Measurements from ENCODE around the gene SPACA6. TPM values are rescaled to one million over a fixed set of nuclear protein-coding genes. Genes with fewer than 3 reads are reported as not detected.

Gene SPACA6
- total and polyA plus RNA-seq, 10 of the 15 experiments (the other 5 are each of a cell fraction or from before 2014, with no cell fraction given): 0.31 to 6.5 (median 1.7) TPM

DNA sequence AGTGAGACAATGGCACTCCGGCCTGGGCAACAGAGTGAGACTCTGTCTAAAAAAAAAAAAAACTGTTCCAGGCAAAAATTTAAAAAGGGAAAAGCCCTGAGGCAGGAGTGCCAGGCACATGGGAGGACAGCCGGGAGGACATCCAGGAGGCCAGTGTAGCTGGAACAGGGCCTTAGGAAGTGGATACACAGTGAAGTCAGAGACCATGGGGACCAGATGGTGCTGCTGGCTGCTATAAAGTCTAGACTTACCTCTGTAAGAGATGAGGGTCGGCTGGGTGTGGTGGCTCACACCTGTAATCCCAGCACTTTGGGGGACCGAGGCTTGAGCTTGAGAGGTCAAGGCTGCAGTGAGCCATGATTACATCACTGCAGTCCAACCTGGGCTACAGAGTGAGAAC lies 15.7 kb downstream of the SPACA6 start:
- H3K36me3 ChIP-seq (ENCODE audit: control insufficient read depth in 2 of 2, insufficient read depth in 2 of 2, low read length in 1 of 2): no peaks in the 10 kb centered on the region
- H3K9me3 ChIP-seq (replicated peaks; ENCODE audit: control insufficient read depth, insufficient read depth, low read length): no peaks in the 10 kb centered on the region; the same call in 2 of the 3 replicates
- intact Hi-C loops (cut with micrococcal nuclease; ENCODE audit: unreplicated experiment) (no loop called here), in situ Hi-C loops (cut with MboI) (no loop called here)
- no peak for DNase-seq (ENCODE audit: low read depth, low spot score)
- H3K27me3 ChIP-seq (replicated peaks in 1 of 2; ENCODE audit: control insufficient read depth in 2 of 2, insufficient read depth in 2 of 2, low read length in 1 of 2): no peaks in the 10 kb centered on the region
- H3K4me1 ChIP-seq (ENCODE audit: control insufficient read depth, insufficient read depth, low read length): no peaks in the 10 kb centered on the region
- no TSS peak for BruUV-seq (replicated peaks)
- ChIA-PET CTCF (no interaction called here), SMC1A (ENCODE audit: uncharacterized antibody, unreplicated experiment) (no interaction called here), POLR2A (interaction anchor here (0.6 to 0.7 kb wide), 2 partner anchors 244 to 824 kb away, joined by 3 to 4 read pairs; no protein-coding TSS in a partner anchor), RAD21 (ENCODE audit: unreplicated experiment) (interaction anchor here (0.6 kb wide), 1 partner anchor 50 kb away, joined by 3 read pairs; no protein-coding TSS in a partner anchor)
- no peak overlapping the region for H3K4me3 ChIP-seq
- H4K20me1 ChIP-seq (ENCODE audit: control insufficient read depth, insufficient read depth): no peaks in the 10 kb centered on the region
- no peak for ATAC-seq
- no peak for TF ChIP-seq FOXK2 (IDR thresholded peaks at IDR 0.05)
- WGBS (ENCODE audit: insufficient coverage, insufficient replicate concordance, low lambda C conversion rate, missing lambda C conversion rate): 57% methylated on average over 4 of the region's 4 CpGs
- H3K79me2 ChIP-seq (ENCODE audit: control insufficient read depth, insufficient read depth, low read length): peaks cover 3% of the 10 kb centered on the region
- H2AFZ ChIP-seq (ENCODE audit: control insufficient read depth, low read depth, low read length): no peak overlapping the region
- FAIRE-seq: no peak
- no peak overlapping the region for H3K4me2 ChIP-seq (ENCODE audit: control insufficient read depth, insufficient read depth)
- no peak overlapping the region for H3K9ac ChIP-seq (ENCODE audit: control insufficient read depth, insufficient read depth, low read length)
- no peak overlapping the region for H3K27ac ChIP-seq (ENCODE audit: control insufficient read depth, insufficient read depth)

- 94% methylated on average over 6 of the region's 6 CpGs for WGBS (ENCODE audit: insufficient coverage, insufficient replicate concordance, low lambda C conversion rate, missing lambda C conversion rate)
- ChIA-PET CTCF (interaction anchor here (0.6 to 1.2 kb wide), 3 partner anchors 68 to 292 kb away, joined by 3 read pairs; partner anchors contain the start of gene SIGLEC10), RAD21 (ENCODE audit: unreplicated experiment) (interaction anchor here (0.6 to 1.4 kb wide), 2 partner anchors 51 to 68 kb away, joined by 3 to 4 read pairs; no protein-coding TSS in a partner anchor), SMC1A (ENCODE audit: uncharacterized antibody, unreplicated experiment) (no interaction called here), POLR2A (interaction anchor here (0.7 kb wide), 1 partner anchor 245 kb away, joined by 3 read pairs; no protein-coding TSS in a partner anchor)
- no peak for FAIRE-seq
- Histone ChIP-seq H3K27me3 (replicated peaks in 1 of 2; ENCODE audit: control insufficient read depth in 2 of 2, insufficient read depth in 2 of 2, low read length in 1 of 2) (no peaks in the 10 kb centered on the region), H3K36me3 (ENCODE audit: control insufficient read depth in 2 of 2, insufficient read depth in 2 of 2, low read length in 1 of 2) (no peaks in the 10 kb centered on the region), H3K4me1 (ENCODE audit: control insufficient read depth, insufficient read depth, low read length) (no peaks in the 10 kb centered on the region), H2AFZ (ENCODE audit: control insufficient read depth, low read depth, low read length) (no peak overlapping the region), H4K20me1 (ENCODE audit: control insufficient read depth, insufficient read depth) (no peaks in the 10 kb centered on the region), H3K9me3 (replicated peaks; ENCODE audit: control insufficient read depth, insufficient read depth, low read length) (no peaks in the 10 kb centered on the region; the same call in 2 of the 3 replicates), H3K79me2 (ENCODE audit: control insufficient read depth, insufficient read depth, low read length) (peaks cover under 1% of the 10 kb centered on the region), H3K27ac (ENCODE audit: control insufficient read depth, insufficient read depth) (no peak overlapping the region), H3K9ac (ENCODE audit: control insufficient read depth, insufficient read depth, low read length) (no peak overlapping the region), H3K4me3 (no peak overlapping the region), H3K4me2 (ENCODE audit: control insufficient read depth, insufficient read depth) (no peak overlapping the region)
- ATAC-seq: no peak
- intact Hi-C loops (cut with micrococcal nuclease; ENCODE audit: unreplicated experiment): no loop called here
- BruUV-seq (replicated peaks): no TSS peak
- in situ Hi-C loops (cut with MboI): no loop called here
- no peak for DNase-seq (ENCODE audit: low read depth, low spot score)
- TF ChIP-seq EED (IDR thresholded peaks at IDR 0.05; ENCODE audit: low read depth) (no peak), REST (IDR thresholded peaks at IDR 0.05; ENCODE audit: low read depth, low read length) (no peak), NFYA (IDR thresholded peaks at IDR 0.05; ENCODE audit: borderline replicate concordance, low read depth, low read length) (no peak), SMAD1 (IDR thresholded peaks at IDR 0.05; ENCODE audit: low read depth, partially characterized antibody) (no peak), IRF5 (IDR thresholded peaks at IDR 0.05; ENCODE audit: borderline replicate concordance) (no peak), SIX5 (IDR thresholded peaks at IDR 0.05; ENCODE audit: low read depth, low read length, severe bottlenecking) (no peak), BHLHE40 (IDR thresholded peaks at IDR 0.05; ENCODE audit: borderline replicate concordance in 1 of 2, low read depth in 2 of 2, low read length in 1 of 2) (no peak), POLR2AphosphoS5 (IDR thresholded peaks at IDR 0.05; ENCODE audit: low read length) (no peak)
Observed at GRCh38 chr19:51709575-51709974, 16.4 kb downstream of the SPACA6 start.

All from GM12878 (cell line).